Natural killer cell (primary cell): ENCODE data around the gene SECISBP2L. TPM values are rescaled to one million over a fixed set of nuclear protein-coding genes. Genes with fewer than 3 reads are reported as not detected.
A peak's percentile ranks its signal among the peaks of the same experiment; 100 is the strongest.
"Not testable (repeated sequence)": the region's sequence is repeated elsewhere in the genome, so short reads cannot be mapped to it uniquely, and the experiment has no call there.

ENCODE experiments used
- ATAC-seq, 3 donors: fragments of 150-1000 bp in 2 of 3; fragments of 200-7000 bp in 1 of 3; cut with Tn5 transposase; 1 replicate in 1 of 3; 2 replicates in 2 of 3; pipeline ENCODE4 v1.10.0; 2021; ENCODE audit warnings: mild to moderate bottlenecking in 2 of 3, moderate library complexity in 2 of 3
- DNase-seq, 2 donors: peaks; one replicate each; pipeline versions ENCODE4 v3.0.0 to v3.0.0-alpha.2; 2013 to 2021; ENCODE audit warnings: mixed read lengths in 1 of 2
- H3K27ac ChIP-seq: one replicate; pipeline ENCODE4 v1.5.1; 2013; ENCODE audit warnings: mild to moderate bottlenecking, low read length
- H3K27me3 ChIP-seq: one replicate; pipeline ENCODE4 v1.6.1; 2013; ENCODE audit warnings: low read length; ENCODE audit not compliant: control insufficient read depth, insufficient read depth
- H3K36me3 ChIP-seq: one replicate; pipeline ENCODE4 v1.6.1; 2013; ENCODE audit warnings: low read length; ENCODE audit not compliant: control insufficient read depth, insufficient read depth
- H3K4me1 ChIP-seq: one replicate; pipeline ENCODE4 v1.6.1; 2013; ENCODE audit warnings: low read length; ENCODE audit not compliant: control insufficient read depth, insufficient read depth
- H3K4me3 ChIP-seq: one replicate; pipeline ENCODE4 v1.5.1; 2013; ENCODE audit warnings: low read length
- H3K9me3 ChIP-seq: one replicate; pipeline ENCODE4 v1.6.1; 2013; ENCODE audit warnings: low read length; ENCODE audit not compliant: control insufficient read depth, insufficient read depth
- H3K27ac Mint-ChIP-seq, 2 donors: one replicate each; pipeline ENCODE4 v1.8.0; 2022; ENCODE audit warnings: mild to moderate bottlenecking in 2 of 2, mixed read lengths in 2 of 2, moderate library complexity in 1 of 2
- H3K27me3 Mint-ChIP-seq, 2 donors: one replicate each; pipeline ENCODE4 v1.8.0; 2022; ENCODE audit warnings: low read depth in 2 of 2, mixed read lengths in 2 of 2
- H3K36me3 Mint-ChIP-seq: one replicate; pipeline ENCODE4 v1.8.0; 2022; ENCODE audit warnings: mixed read lengths
- H3K4me1 Mint-ChIP-seq, 2 donors: one replicate each; pipeline ENCODE4 v1.8.0; 2022; ENCODE audit warnings: mixed read lengths in 2 of 2
- H3K4me3 Mint-ChIP-seq: one replicate; pipeline ENCODE4 v1.8.0; 2022; ENCODE audit warnings: mild to moderate bottlenecking, moderate library complexity, mixed read lengths
- H3K9me3 Mint-ChIP-seq, 2 donors: one replicate each; pipeline ENCODE4 v1.8.0; 2022; ENCODE audit warnings: mixed read lengths in 2 of 2
- CTCF ChIP-seq: fragments of 200-600 bp; IDR thresholded peaks from one replicate; pipeline ENCODE4 v1.8.0; 2022; ENCODE audit warnings: antibody characterized with exemption
- WGBS: methylation state at CpG from one replicate; pipeline ENCODE4 v1.1.7; 2013; ENCODE audit warnings: missing lambda C conversion rate; ENCODE audit not compliant: insufficient coverage; 5-methylcytosine and 5-hydroxymethylcytosine counted together
- intact Hi-C: fragments of 100-400 bp; cut with micrococcal nuclease; formaldehyde crosslinking; loops from one replicate; pipeline ENCODE4 v1.14.2; 2022
- total RNA-seq, 4 donors: library from RNA; stranded (reverse); fragments of 120-200 nt in 1 of 4; gene quantifications; one replicate each; pipeline versions ENCODE4 v1.2.3 to v1.2.4, GENCODE V29; 2013 to 2022

SECISBP2L gene
- total RNA-seq, 3 donors from 2014 or later (not counting 1 experiment from before 2014, with no cell fraction given): 78.8 to 97.7 (median 93.7) TPM

- no peak for DNase-seq
- intact Hi-C loops: no loop called here
- Mint-ChIP-seq H3K9me3 (no peaks in the 10 kb centered on the region), H3K36me3 (no peaks in the 10 kb centered on the region), H3K27ac (no peak overlapping the region), H3K27me3 (peaks cover 8 to 9% of the 10 kb centered on the region in 2 donors), H3K4me1 (peaks cover 6 to 8% of the 10 kb centered on the region in 2 donors), H3K4me3 (no peak overlapping the region)
- no peak for ATAC-seq
- no peak overlapping the region for H3K27ac ChIP-seq
- no peaks in the 10 kb centered on the region for H3K36me3 ChIP-seq
- no peak overlapping the region for H3K4me3 ChIP-seq
- no peak for TF ChIP-seq CTCF
- H3K9me3 ChIP-seq: no peaks in the 10 kb centered on the region
- H3K4me1 ChIP-seq: peaks cover 6% of the 10 kb centered on the region
- peaks cover 7% of the 10 kb centered on the region for H3K27me3 ChIP-seq
- WGBS: 97% methylated on average over 35 of the region's 35 CpGs
Measured at GRCh38 chr15:48972750-48973503, 73.3 kb downstream of the SECISBP2L start.

DNA sequence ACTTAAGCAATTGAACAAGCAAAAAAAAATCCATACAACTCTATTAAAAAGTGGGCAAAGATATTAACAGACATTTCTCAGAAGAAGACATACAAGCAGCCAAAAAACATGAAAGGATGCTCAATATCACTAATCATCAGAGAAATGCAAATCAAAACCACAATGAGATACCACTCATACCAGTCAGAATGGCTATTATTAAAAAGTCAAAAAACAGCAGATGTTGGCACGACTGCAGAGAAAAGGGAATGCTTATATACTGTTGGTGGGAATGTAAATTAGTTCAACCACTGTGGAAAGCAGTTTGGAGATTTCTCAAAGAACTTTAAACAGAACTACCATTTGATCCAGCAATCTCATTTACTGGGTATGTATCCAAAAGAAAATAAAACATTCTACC lies 75.3 kb downstream of the SECISBP2L start:
- DNase-seq, H3K27me3 ChIP-seq, intact Hi-C loops, H3K9me3 ChIP-seq, H3K4me3 Mint-ChIP-seq, H3K27ac ChIP-seq, H3K36me3 ChIP-seq, H3K27ac Mint-ChIP-seq, H3K36me3 Mint-ChIP-seq, ATAC-seq, H3K4me3 ChIP-seq, H3K9me3 Mint-ChIP-seq, H3K27me3 Mint-ChIP-seq: not testable (repeated sequence)
- H3K4me1 Mint-ChIP-seq: peaks cover 21 to 23% of the 10 kb centered on the region in 2 donors
- WGBS: 100% methylated on average over 1 of the region's 1 CpG
- peaks cover 14% of the 10 kb centered on the region for H3K4me1 ChIP-seq

DNA sequence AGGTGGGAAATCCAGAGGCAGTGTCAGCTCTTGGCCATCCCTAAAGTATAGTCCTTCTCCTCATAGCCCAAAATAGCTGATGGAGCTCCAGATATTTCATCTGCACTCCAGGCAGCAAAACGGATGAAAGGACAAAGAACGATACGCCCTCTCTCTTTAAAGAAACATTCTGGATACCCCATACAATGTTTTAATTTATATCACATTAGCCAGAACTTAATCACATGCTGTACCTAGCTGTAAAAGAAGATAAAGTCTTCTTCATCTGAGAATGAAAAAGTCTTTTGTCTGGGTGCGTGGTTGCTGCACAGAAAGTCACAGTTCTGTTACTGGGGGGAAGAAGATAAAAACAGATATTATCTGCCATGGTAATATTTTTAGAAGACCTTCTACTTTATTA lies 78.2 kb downstream of the SECISBP2L start:
- intact Hi-C loops: no loop called here
- H3K36me3 Mint-ChIP-seq: no peaks in the 10 kb centered on the region
- H3K4me3 ChIP-seq: no peak overlapping the region
- no peak overlapping the region for H3K27ac ChIP-seq
- H3K27me3 ChIP-seq: peaks cover 13% of the 10 kb centered on the region
- H3K9me3 Mint-ChIP-seq: no peaks in the 10 kb centered on the region
- WGBS: 98% methylated on average over 3 of the region's 4 CpGs
- TF ChIP-seq CTCF: no peak
- peaks cover 6 to 8% of the 10 kb centered on the region in 2 donors for H3K27me3 Mint-ChIP-seq
- no peaks in the 10 kb centered on the region for H3K9me3 ChIP-seq
- no peak for DNase-seq
- H3K4me1 ChIP-seq: peaks cover 36% of the 10 kb centered on the region
- H3K4me3 Mint-ChIP-seq: no peak overlapping the region
- H3K4me1 Mint-ChIP-seq: peaks cover 37 to 39% of the 10 kb centered on the region in 2 donors
- no peak for ATAC-seq
- no peak overlapping the region for H3K27ac Mint-ChIP-seq
- no peaks in the 10 kb centered on the region for H3K36me3 ChIP-seq

GRCh38 chr15:48967336-48967735 lies 78.9 kb downstream of the SECISBP2L start:
- no peak for TF ChIP-seq CTCF
- no peak for DNase-seq
- H3K27ac Mint-ChIP-seq: peak overlapping the region; percentile 43 to 68

More at GRCh38 chr15:48967336-48967735, 78.9 kb downstream of the SECISBP2L start:
- Histone ChIP-seq H3K9me3 (no peaks in the 10 kb centered on the region), H3K4me1 (peaks cover 40% of the 10 kb centered on the region), H3K27ac (no peak overlapping the region), H3K36me3 (no peaks in the 10 kb centered on the region), H3K27me3 (peaks cover 13% of the 10 kb centered on the region), H3K4me3 (no peak overlapping the region)
- intact Hi-C loops: loop anchor here (2.0 kb wide), 1 partner anchor 89 kb away; the partner anchor contains the start of gene EID1
- peaks cover 41 to 43% of the 10 kb centered on the region in 2 donors for H3K4me1 Mint-ChIP-seq
- peaks cover 5 to 6% of the 10 kb centered on the region in 2 donors for H3K27me3 Mint-ChIP-seq
- H3K9me3 Mint-ChIP-seq: no peaks in the 10 kb centered on the region
- H3K36me3 Mint-ChIP-seq: no peaks in the 10 kb centered on the region
- H3K4me3 Mint-ChIP-seq: no peak overlapping the region
- ATAC-seq: no peak
